RKO (cell line): ENCODE measurements around the gene SIPA1L3.
"Not testable (repeated sequence)": the region's sequence is repeated elsewhere in the genome, so short reads cannot be mapped to it uniquely, and the experiment has no call there.

ENCODE experiments used
- DNase-seq: peaks from one replicate; pipeline ENCODE4 v3.0.0-alpha.2; 2016; ENCODE audit warnings: low spot score

The SIPA1L3 gene

GRCh38 chr19:38070573-38070972, 163.6 kb downstream of the SIPA1L3 start:
- DNase-seq, result no peak

GRCh38 chr19:38071054-38071453, 164.0 kb downstream of the SIPA1L3 start:
- DNase-seq, result not testable (repeated sequence)

GRCh38 chr19:38071647-38072046, 164.6 kb downstream of the SIPA1L3 start:
- DNase-seq, result no peak

GRCh38 chr19:38072776-38073750, 166.1 kb downstream of the SIPA1L3 start:
- no peak for DNase-seq

GRCh38 chr19:38073841-38074685, 167.1 kb downstream of the SIPA1L3 start:
- DNase-seq, result no peak

GRCh38 chr19:38076337-38076736, 169.3 kb downstream of the SIPA1L3 start:
- no peak for DNase-seq

- no peak for DNase-seq
Observed at GRCh38 chr19:38078302-38078930, 171.4 kb downstream of the SIPA1L3 start.

- DNase-seq, result peak; percentile 77
Observed at GRCh38 chr19:38079926-38080380, 172.9 kb downstream of the SIPA1L3 start.

GRCh38 chr19:38081547-38082255, 174.7 kb downstream of the SIPA1L3 start:
- no peak for DNase-seq

GRCh38 chr19:38082256-38083118, 175.5 kb downstream of the SIPA1L3 start:
- DNase-seq, result no peak

GRCh38 chr19:38084196-38084595, 177.2 kb downstream of the SIPA1L3 start:
- no peak for DNase-seq

- DNase-seq, result no peak
Observed at GRCh38 chr19:38089440-38089839, 182.4 kb downstream of the SIPA1L3 start.

- no peak for DNase-seq
Observed at GRCh38 chr19:38093154-38093553, 186.1 kb downstream of the SIPA1L3 start.

GRCh38 chr19:38093587-38093986, 186.6 kb downstream of the SIPA1L3 start:
- DNase-seq, result no peak

GRCh38 chr19:38095411-38096308, 188.7 kb downstream of the SIPA1L3 start:
- peak; percentile 63 for DNase-seq

- peak; percentile 12 for DNase-seq
Observed at GRCh38 chr19:38099966-38100365, 193.0 kb downstream of the SIPA1L3 start.

GRCh38 chr19:38100589-38100988, 193.6 kb downstream of the SIPA1L3 start:
- no peak for DNase-seq

GRCh38 chr19:38101723-38102122, 194.7 kb downstream of the SIPA1L3 start:
- DNase-seq, result no peak

GRCh38 chr19:38105574-38105973, 198.6 kb downstream of the SIPA1L3 start:
- DNase-seq, result no peak
